ENCODE data around the gene OR2D3. TPM values are rescaled to one million over a fixed set of nuclear protein-coding genes. Genes with fewer than 3 reads are reported as not detected.
"Not testable (repeated sequence)": the region's sequence is repeated elsewhere in the genome, so short reads cannot be mapped to it uniquely, and the experiment has no call there.

The OR2D3 gene
- not detected for polyA plus RNA-seq (ENCODE audit: insufficient read length in 4 of 4)

- DNase-seq (ENCODE audit: low read depth in 4 of 4, low spot score in 2 of 4): no peak
Measured at GRCh38 chr11:6920702-6921101, at the start of gene OR2D3. OR2D3 (plus strand) TSS chr11:6921002; CDS start chr11:6921002, 0 bp downstream.

- DNase-seq (ENCODE audit: low read depth in 4 of 4, low spot score in 2 of 4): no peak
Measured at GRCh38 chr11:6871278-6871677, 49.5 kb upstream of the OR2D3 start.

GRCh38 chr11:6875761-6876160 is 45.0 kb upstream of the OR2D3 start:
- DNase-seq (ENCODE audit: low read depth in 4 of 4, low spot score in 2 of 4): no peak

GRCh38 chr11:6876325-6876724 is 44.5 kb upstream of the OR2D3 start, which contains the start of gene OR10A4:
OR10A4 (plus strand) TSS chr11:6876625; CDS start chr11:6876648, 23 bp downstream.
- DNase-seq (ENCODE audit: low read depth in 4 of 4, low spot score in 2 of 4): no peak

GRCh38 chr11:6876914-6877313 is 43.9 kb upstream of the OR2D3 start:
- no peak for DNase-seq (ENCODE audit: low read depth in 4 of 4, low spot score in 2 of 4)

GRCh38 chr11:6882751-6883150 is 38.1 kb upstream of the OR2D3 start:
- no peak for DNase-seq (ENCODE audit: low read depth in 4 of 4, low spot score in 2 of 4)

GRCh38 chr11:6887711-6888110 is 33.1 kb upstream of the OR2D3 start:
- DNase-seq (ENCODE audit: low read depth in 4 of 4, low spot score in 2 of 4): not testable (repeated sequence)

- no peak for DNase-seq (ENCODE audit: low read depth in 4 of 4, low spot score in 2 of 4)
Measured at GRCh38 chr11:6888830-6889229, 32.0 kb upstream of the OR2D3 start.

- DNase-seq (ENCODE audit: low read depth in 4 of 4, low spot score in 2 of 4): no peak
Measured at GRCh38 chr11:6889835-6890234, 31.0 kb upstream of the OR2D3 start.

GRCh38 chr11:6892400-6892799 is 28.4 kb upstream of the OR2D3 start, which contains the start of gene OR2D2:
OR2D2 (minus strand) TSS chr11:6892500; CDS start chr11:6892500, 0 bp downstream.
- no peak for DNase-seq (ENCODE audit: low read depth in 4 of 4, low spot score in 2 of 4)

GRCh38 chr11:6894097-6894496 is 26.7 kb upstream of the OR2D3 start:
- no peak for DNase-seq (ENCODE audit: low read depth in 4 of 4, low spot score in 2 of 4)

- DNase-seq (ENCODE audit: low read depth in 4 of 4, low spot score in 2 of 4): no peak
Measured at GRCh38 chr11:6895010-6895409, 25.8 kb upstream of the OR2D3 start.

GRCh38 chr11:6898911-6899310 is 21.9 kb upstream of the OR2D3 start:
- DNase-seq (ENCODE audit: low read depth in 4 of 4, low spot score in 2 of 4): no peak

- no peak for DNase-seq (ENCODE audit: low read depth in 4 of 4, low spot score in 2 of 4)
Measured at GRCh38 chr11:6900327-6900999, 20.3 kb upstream of the OR2D3 start.

GRCh38 chr11:6904804-6905203 is 16.0 kb upstream of the OR2D3 start:
- DNase-seq (ENCODE audit: low read depth in 4 of 4, low spot score in 2 of 4): not testable (repeated sequence)

- no peak for DNase-seq (ENCODE audit: low read depth in 4 of 4, low spot score in 2 of 4)
Measured at GRCh38 chr11:6911378-6911777, 9.4 kb upstream of the OR2D3 start.

GRCh38 chr11:6911948-6912347 is 8.9 kb upstream of the OR2D3 start:
- DNase-seq (ENCODE audit: low read depth in 4 of 4, low spot score in 2 of 4): no peak

- DNase-seq (ENCODE audit: low read depth in 4 of 4, low spot score in 2 of 4): no peak
Measured at GRCh38 chr11:6919698-6920097, 1.1 kb upstream of the OR2D3 start.

GRCh38 chr11:6925007-6925577 is 4.3 kb downstream of the OR2D3 start:
- DNase-seq (ENCODE audit: low read depth in 4 of 4, low spot score in 2 of 4): no peak

GRCh38 chr11:6925636-6926207 is 4.9 kb downstream of the OR2D3 start:
- DNase-seq (ENCODE audit: low read depth in 4 of 4, low spot score in 2 of 4): peak in 2 of 4 donors; percentile 2 to 4

- DNase-seq (ENCODE audit: low read depth in 4 of 4, low spot score in 2 of 4): peak; percentile 7 to 34 (median 28)
Measured at GRCh38 chr11:6926208-6927029, 5.6 kb downstream of the OR2D3 start, which contains the start of gene ZNF215. ZNF215 (plus strand) TSS chr11:6926426; CDS start chr11:6932273, 5,847 bp downstream.

All from left renal cortex interstitium (tissue), 4 donors.